Endodermal cell (in vitro differentiated cells): ENCODE results near the gene ASAP2. TPM values are rescaled to one million over a fixed set of nuclear protein-coding genes. Genes with fewer than 3 reads are reported as not detected.
A peak's percentile ranks its signal among the peaks of the same experiment; 100 is the strongest.

Source experiments
- DNase-seq: peaks from one replicate; pipeline ENCODE4 v3.0.0-alpha.2; 2017
- H3K27ac ChIP-seq: 2 replicates; pipeline ENCODE4 v1.5.1; 2013; ENCODE audit warnings: mild to moderate bottlenecking, low read depth, low read length, moderate library complexity
- H3K27me3 ChIP-seq: 2 replicates; pipeline ENCODE4 v1.6.1; 2013; ENCODE audit warnings: mild to moderate bottlenecking, low read length, moderate library complexity; ENCODE audit not compliant: insufficient read depth, control insufficient read depth, poor library complexity, severe bottlenecking
- H3K36me3 ChIP-seq: 2 replicates; pipeline ENCODE4 v1.7.0; 2013; ENCODE audit warnings: mild to moderate bottlenecking, low read length, moderate library complexity; ENCODE audit not compliant: control insufficient read depth, insufficient read depth
- H3K4me1 ChIP-seq: one replicate; pipeline ENCODE4 v1.7.0; 2013; ENCODE audit warnings: low read length; ENCODE audit not compliant: control insufficient read depth, insufficient read depth
- H3K4me3 ChIP-seq: 2 replicates; pipeline ENCODE4 v1.5.1; 2013; ENCODE audit warnings: mild to moderate bottlenecking, low read length, moderate library complexity
- H3K9ac ChIP-seq: 2 replicates; pipeline ENCODE4 v1.6.1; 2013; ENCODE audit warnings: mild to moderate bottlenecking, low read length, moderate library complexity; ENCODE audit not compliant: poor library complexity, severe bottlenecking; ENCODE audit errors: extremely low read depth
- H3K9me3 ChIP-seq: 2 replicates; pipeline ENCODE4 v1.6.1; 2013; ENCODE audit warnings: mild to moderate bottlenecking, low read length, moderate library complexity; ENCODE audit not compliant: control insufficient read depth
- H3K27ac Mint-ChIP-seq: 2 replicates; pipeline ENCODE4 v1.8.0; 2020; ENCODE audit warnings: mixed read lengths
- H3K27me3 Mint-ChIP-seq: 2 replicates; pipeline ENCODE4 v1.8.0; 2021; ENCODE audit warnings: mild to moderate bottlenecking, mixed read lengths; ENCODE audit not compliant: insufficient read depth
- H3K36me3 Mint-ChIP-seq: 2 replicates; pipeline ENCODE4 v1.8.0; 2020; ENCODE audit warnings: low read depth, mixed read lengths
- H3K4me1 Mint-ChIP-seq: 2 replicates; pipeline ENCODE4 v1.8.0; 2020; ENCODE audit warnings: mixed read lengths
- H3K4me3 Mint-ChIP-seq: 2 replicates; pipeline ENCODE4 v1.8.0; 2020; ENCODE audit warnings: mild to moderate bottlenecking, moderate library complexity, mixed read lengths
- H3K9me3 Mint-ChIP-seq: 2 replicates; pipeline ENCODE4 v1.8.0; 2020; ENCODE audit warnings: mild to moderate bottlenecking, mixed read lengths
- CTCF ChIP-seq: fragments of 200-600 bp; sonication (generic); conservative IDR thresholded peaks from 2 replicates; pipeline ENCODE4 v1.5.0; 2021; ENCODE audit warnings: antibody characterized with exemption, mild to moderate bottlenecking
- WGBS, 2 experiments: methylation state at CpG; one replicate each; pipeline versions ENCODE4 v1.1.5 to v1.1.7; 2013; ENCODE audit warnings: missing lambda C conversion rate in 2 of 2, mixed read lengths in 1 of 2; ENCODE audit not compliant: insufficient coverage in 1 of 2, insufficient read length in 1 of 2; 5-methylcytosine and 5-hydroxymethylcytosine counted together
- total RNA-seq, 2 donors: library from RNA; stranded (reverse); fragmentation: NEBNext Ultra II Directional in 1 of 2; extraction: Animal tissue kit (Norgen Biotek cat#: 25700) in 1 of 2; gene quantifications; 2 replicates in 1 of 2; 3 replicates in 1 of 2; pipeline ENCODE4 v1.2.1, GENCODE V29; 2021

The ASAP2 gene
- total RNA-seq, 2 donors from 2014 or later: 11.8 to 20.4 TPM

- DNase-seq: peak; percentile 43
- 92 to 94% methylated on average over 14 to 20 of the region's 20 CpGs for WGBS, 2 experiments
- Mint-ChIP-seq H3K4me1 (no peaks in the 10 kb centered on the region), H3K27me3 (no peaks in the 10 kb centered on the region), H3K27ac (no peak overlapping the region), H3K9me3 (no peaks in the 10 kb centered on the region), H3K36me3 (no peaks in the 10 kb centered on the region), H3K4me3 (no peak overlapping the region)
- Histone ChIP-seq H3K27me3 (no peaks in the 10 kb centered on the region), H3K9ac (no peak overlapping the region), H3K4me3 (no peak overlapping the region), H3K9me3 (no peaks in the 10 kb centered on the region), H3K36me3 (peaks cover 5% of the 10 kb centered on the region), H3K27ac (peak overlapping the region; percentile 51), H3K4me1 (no peaks in the 10 kb centered on the region)
- no peak for TF ChIP-seq CTCF
Observed at GRCh38 chr2:9398881-9399780, 192.5 kb downstream of the ASAP2 start.

GRCh38 chr2:9400268-9401058 lies 193.9 kb downstream of the ASAP2 start:
- 89 to 95% methylated on average over 7 to 11 of the region's 12 CpGs for WGBS, 2 experiments
- H3K4me3 Mint-ChIP-seq: no peak overlapping the region
- H3K27me3 Mint-ChIP-seq: no peaks in the 10 kb centered on the region
- peak; percentile 46 for DNase-seq
- no peaks in the 10 kb centered on the region for H3K36me3 Mint-ChIP-seq
- peak overlapping the region; percentile 24 for H3K27ac ChIP-seq
- H3K9ac ChIP-seq: no peak overlapping the region
- no peaks in the 10 kb centered on the region for H3K4me1 ChIP-seq
- no peak overlapping the region for H3K27ac Mint-ChIP-seq
- H3K27me3 ChIP-seq: no peaks in the 10 kb centered on the region
- H3K9me3 ChIP-seq: no peaks in the 10 kb centered on the region
- H3K4me3 ChIP-seq: no peak overlapping the region
- no peaks in the 10 kb centered on the region for H3K4me1 Mint-ChIP-seq
- no peaks in the 10 kb centered on the region for H3K9me3 Mint-ChIP-seq
- TF ChIP-seq CTCF: no peak
- peaks cover 5% of the 10 kb centered on the region for H3K36me3 ChIP-seq

- peak; percentile 46 for DNase-seq
- no peaks in the 10 kb centered on the region for H3K4me1 Mint-ChIP-seq
- Histone ChIP-seq H3K27me3 (no peaks in the 10 kb centered on the region), H3K9ac (no peak overlapping the region), H3K4me3 (no peak overlapping the region), H3K9me3 (no peaks in the 10 kb centered on the region), H3K27ac (no peak overlapping the region), H3K4me1 (no peaks in the 10 kb centered on the region), H3K36me3 (peaks cover 5% of the 10 kb centered on the region)
- no peaks in the 10 kb centered on the region for H3K27me3 Mint-ChIP-seq
- H3K27ac Mint-ChIP-seq: no peak overlapping the region
- 92 to 93% methylated on average over 7 to 12 of the region's 12 CpGs for WGBS, 2 experiments
- no peak overlapping the region for H3K4me3 Mint-ChIP-seq
- no peak for TF ChIP-seq CTCF
- no peaks in the 10 kb centered on the region for H3K36me3 Mint-ChIP-seq
- H3K9me3 Mint-ChIP-seq: no peaks in the 10 kb centered on the region
Observed at GRCh38 chr2:9401059-9401547, 194.5 kb downstream of the ASAP2 start.
